ENCODE data around the gene ZEB2.

DNA sequence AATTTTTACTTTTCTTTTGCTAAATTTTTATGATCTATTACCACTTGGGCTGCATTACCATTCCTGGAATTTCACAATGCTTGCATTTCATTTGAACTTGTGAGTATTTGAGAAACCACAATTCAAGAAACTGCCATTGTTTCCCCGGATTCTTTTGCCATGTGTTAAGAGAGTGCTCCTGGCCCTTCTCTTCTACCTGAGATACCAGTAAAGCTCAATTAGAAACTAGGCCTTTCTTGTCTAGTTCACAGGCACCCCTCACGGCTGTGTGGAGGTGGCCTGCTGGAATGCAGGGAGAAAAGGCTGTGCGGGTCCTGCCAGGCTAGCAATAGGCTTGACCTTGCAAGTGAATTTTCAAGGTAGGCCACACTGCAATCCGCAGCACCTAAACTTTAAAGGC is 40.8 kb downstream of the ZEB2 start:
- TF ChIP-seq, protein P1, sequence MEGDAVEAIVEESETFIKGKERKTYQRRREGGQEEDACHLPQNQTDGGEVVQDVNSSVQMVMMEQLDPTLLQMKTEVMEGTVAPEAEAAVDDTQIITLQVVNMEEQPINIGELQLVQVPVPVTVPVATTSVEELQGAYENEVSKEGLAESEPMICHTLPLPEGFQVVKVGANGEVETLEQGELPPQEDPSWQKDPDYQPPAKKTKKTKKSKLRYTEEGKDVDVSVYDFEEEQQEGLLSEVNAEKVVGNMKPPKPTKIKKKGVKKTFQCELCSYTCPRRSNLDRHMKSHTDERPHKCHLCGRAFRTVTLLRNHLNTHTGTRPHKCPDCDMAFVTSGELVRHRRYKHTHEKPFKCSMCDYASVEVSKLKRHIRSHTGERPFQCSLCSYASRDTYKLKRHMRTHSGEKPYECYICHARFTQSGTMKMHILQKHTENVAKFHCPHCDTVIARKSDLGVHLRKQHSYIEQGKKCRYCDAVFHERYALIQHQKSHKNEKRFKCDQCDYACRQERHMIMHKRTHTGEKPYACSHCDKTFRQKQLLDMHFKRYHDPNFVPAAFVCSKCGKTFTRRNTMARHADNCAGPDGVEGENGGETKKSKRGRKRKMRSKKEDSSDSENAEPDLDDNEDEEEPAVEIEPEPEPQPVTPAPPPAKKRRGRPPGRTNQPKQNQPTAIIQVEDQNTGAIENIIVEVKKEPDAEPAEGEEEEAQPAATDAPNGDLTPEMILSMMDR (IDR thresholded peaks at IDR 0.05; ENCODE audit: low read length), result no peak
- no peak for TF ChIP-seq EZH2 (IDR thresholded peaks at IDR 0.05; ENCODE audit: borderline replicate concordance, low read length)
